DMS 273 (cell line): ENCODE data around the gene RNF169.

ENCODE experiments used
- DNase-seq: peaks from one replicate; lab custom pipeline; 2025; ENCODE audit not compliant: unreplicated experiment; lab: John Stamatoyannopoulos, UW

The RNF169 gene

GRCh38 chr11:74769055-74769707, 20.5 kb downstream of the RNF169 start:
- no peak for DNase-seq

- DNase-seq = no peak
These were observed 21.8 kb downstream of the RNF169 start for GRCh38 chr11:74770456-74770855.

GRCh38 chr11:74771139-74771538, 22.5 kb downstream of the RNF169 start:
- no peak for DNase-seq

- no peak for DNase-seq
These were observed 24.8 kb downstream of the RNF169 start for GRCh38 chr11:74773476-74773875.

GRCh38 chr11:74775762-74776161, 27.1 kb downstream of the RNF169 start:
- DNase-seq = no peak

GRCh38 chr11:74776546-74776945, 27.9 kb downstream of the RNF169 start:
- no peak for DNase-seq

- DNase-seq = no peak
These were observed 28.4 kb downstream of the RNF169 start for GRCh38 chr11:74777038-74777437.

GRCh38 chr11:74777877-74778276, 29.2 kb downstream of the RNF169 start:
- DNase-seq = no peak

GRCh38 chr11:74778581-74778980, 29.9 kb downstream of the RNF169 start:
- no peak for DNase-seq

- no peak for DNase-seq
These were observed 31.8 kb downstream of the RNF169 start for GRCh38 chr11:74780248-74781005.

GRCh38 chr11:74783241-74783871, 34.7 kb downstream of the RNF169 start:
- DNase-seq = no peak

- no peak for DNase-seq
These were observed 35.6 kb downstream of the RNF169 start for GRCh38 chr11:74784234-74784633.

- no peak for DNase-seq
These were observed 36.1 kb downstream of the RNF169 start for GRCh38 chr11:74784726-74785125.

- no peak for DNase-seq
These were observed 37.9 kb downstream of the RNF169 start for GRCh38 chr11:74786574-74786973.

- no peak for DNase-seq
These were observed 42.9 kb downstream of the RNF169 start for GRCh38 chr11:74791333-74792100.

GRCh38 chr11:74806267-74806666, 57.6 kb downstream of the RNF169 start:
- DNase-seq = no peak

GRCh38 chr11:74809801-74810200, 61.2 kb downstream of the RNF169 start:
- no peak for DNase-seq

- DNase-seq = no peak
These were observed 67.3 kb downstream of the RNF169 start for GRCh38 chr11:74815966-74816365.

- DNase-seq = no peak
These were observed 68.0 kb downstream of the RNF169 start for GRCh38 chr11:74816664-74817063.

GRCh38 chr11:74818283-74818946, 69.8 kb downstream of the RNF169 start:
- DNase-seq = no peak

GRCh38 chr11:74819400-74819799, 70.8 kb downstream of the RNF169 start:
- DNase-seq = no peak
